ENCODE data around the gene COX5A.

Gene COX5A

DNA sequence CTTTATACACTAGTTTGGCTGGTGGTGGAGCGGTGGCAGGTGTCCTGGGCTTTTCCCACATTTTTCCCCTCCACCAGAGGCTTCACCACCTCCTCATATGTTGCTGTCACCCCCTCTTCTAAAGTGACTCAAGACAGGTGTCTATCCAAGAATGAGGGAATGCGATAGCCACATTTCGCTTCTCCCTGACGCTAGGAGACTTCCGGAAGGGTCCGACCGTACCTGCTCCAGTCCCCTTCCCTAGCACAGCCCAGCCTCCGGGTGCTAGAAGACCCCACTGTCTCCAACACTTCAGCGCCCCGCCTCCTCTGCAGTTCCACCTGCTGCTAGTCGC lies 65.2 kb downstream of the COX5A start:
- DNase-seq (ENCODE audit: low spot score), result no peak

- DNase-seq (ENCODE audit: low spot score), result no peak
These were observed 67.2 kb downstream of the COX5A start for GRCh38 chr15:74870436-74871215.
